HG02943 (cell line): Measurements from ENCODE around the gene SLC45A2.
"Not testable (repeated sequence)": the region's sequence is repeated elsewhere in the genome, so short reads cannot be mapped to it uniquely, and the experiment has no call there.

Source experiments
- ATAC-seq: cut with Tn5 transposase; IDR thresholded peaks from one replicate; pipeline ENCODE4 v1.9.1; 2021; ENCODE audit warnings: mild to moderate bottlenecking, low read depth, moderate library complexity; ENCODE audit not compliant: unreplicated experiment

The SLC45A2 gene

DNA sequence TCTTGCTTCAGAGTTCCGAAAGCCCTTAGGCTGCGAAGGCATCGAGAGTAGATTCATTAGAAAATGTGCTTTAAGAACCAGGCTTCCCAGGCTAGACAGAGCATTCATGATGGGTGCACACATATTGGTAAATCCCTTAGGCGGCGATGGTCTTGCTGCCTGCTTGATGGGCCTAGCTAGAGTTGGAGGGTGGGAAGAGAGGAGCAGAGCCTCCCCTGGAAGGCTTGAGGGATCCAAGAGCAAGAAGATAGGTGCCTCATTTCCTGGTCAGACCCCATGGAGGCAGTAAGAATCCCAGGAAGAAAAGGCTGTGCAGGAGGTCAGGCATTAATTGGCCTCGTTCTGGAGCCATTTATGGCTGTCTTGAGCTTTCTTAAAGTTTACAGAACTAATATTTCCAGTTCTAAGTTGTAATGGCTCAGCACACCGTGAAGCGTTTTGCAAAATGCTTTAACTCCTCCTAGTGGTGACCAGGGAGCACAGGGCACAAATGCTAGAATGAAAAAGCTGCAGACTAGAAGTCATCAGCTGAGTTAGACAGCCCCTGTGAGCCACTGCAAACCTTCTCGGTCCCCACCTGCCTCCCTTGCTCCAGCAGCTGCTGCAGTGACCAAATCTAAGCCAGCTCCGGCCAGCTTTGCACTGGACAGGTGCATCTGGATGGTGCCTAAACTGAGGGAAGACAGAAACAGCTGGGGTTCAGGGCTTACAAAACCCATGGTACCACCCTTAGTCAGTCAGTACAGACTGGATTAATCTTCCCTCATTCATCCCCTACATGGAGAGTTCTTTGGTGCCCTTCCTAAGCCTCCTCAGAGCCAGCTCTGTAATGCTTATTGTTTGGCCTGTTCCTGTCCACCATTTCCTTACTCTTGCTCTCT, 14.7 kb downstream of the SLC45A2 start:
- ATAC-seq, result peak; percentile 67

DNA sequence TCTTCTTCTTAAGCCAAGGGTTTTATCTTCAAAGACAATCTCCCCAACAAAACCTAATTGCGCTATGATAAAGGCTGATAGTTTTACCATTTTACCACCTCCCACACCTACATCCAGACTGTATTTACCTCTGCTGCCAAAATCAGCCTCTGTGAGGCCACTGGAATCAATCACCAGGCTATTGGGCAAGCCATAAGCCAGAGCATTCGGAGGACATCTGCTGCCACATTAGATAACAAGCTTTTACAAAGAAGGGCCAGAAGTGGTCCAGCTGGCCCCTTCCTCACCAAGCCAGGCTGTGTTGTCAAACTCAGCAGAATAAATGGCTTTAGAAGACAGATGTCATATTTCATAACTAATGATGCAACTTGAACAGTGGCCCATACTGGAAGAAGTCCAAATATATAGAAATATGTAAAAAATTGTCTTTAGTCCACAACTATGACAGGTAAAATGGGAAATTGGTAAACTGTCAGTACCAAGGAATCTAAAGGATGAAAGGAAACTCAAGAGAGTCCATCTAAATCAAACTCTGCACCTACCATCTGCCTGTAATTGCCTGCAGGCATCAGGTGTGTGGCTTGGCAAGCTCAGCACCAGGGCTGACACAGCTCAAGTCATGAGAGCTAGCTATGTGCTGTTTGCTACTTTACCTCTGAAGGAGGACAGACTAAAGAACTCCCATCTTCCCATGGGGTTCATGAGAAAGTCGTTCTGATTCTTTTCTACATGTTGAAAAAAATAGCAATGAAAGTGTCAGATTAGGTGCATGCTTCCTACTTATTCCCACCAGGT, 16.1 kb downstream of the SLC45A2 start:
- no peak for ATAC-seq

DNA sequence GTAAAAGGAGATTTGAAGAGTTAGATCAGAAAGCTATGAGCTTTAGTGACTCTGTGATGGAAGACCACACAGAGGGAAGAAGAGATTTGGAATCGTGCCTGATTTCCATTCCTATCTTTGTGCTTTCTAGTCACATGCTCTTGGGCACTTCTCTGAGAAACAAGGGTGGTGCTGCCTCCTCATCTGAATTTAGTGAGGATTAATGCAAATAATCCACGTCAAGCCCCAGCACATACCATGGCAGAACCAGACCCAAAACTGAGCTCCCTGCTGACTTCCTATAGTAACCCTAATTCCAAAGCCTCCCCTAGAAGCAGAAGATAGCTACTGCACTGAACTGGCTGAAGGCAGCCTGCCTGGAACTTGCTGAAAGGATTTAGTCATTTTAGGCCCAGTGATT, 17.7 kb downstream of the SLC45A2 start:
- ATAC-seq, result no peak

DNA sequence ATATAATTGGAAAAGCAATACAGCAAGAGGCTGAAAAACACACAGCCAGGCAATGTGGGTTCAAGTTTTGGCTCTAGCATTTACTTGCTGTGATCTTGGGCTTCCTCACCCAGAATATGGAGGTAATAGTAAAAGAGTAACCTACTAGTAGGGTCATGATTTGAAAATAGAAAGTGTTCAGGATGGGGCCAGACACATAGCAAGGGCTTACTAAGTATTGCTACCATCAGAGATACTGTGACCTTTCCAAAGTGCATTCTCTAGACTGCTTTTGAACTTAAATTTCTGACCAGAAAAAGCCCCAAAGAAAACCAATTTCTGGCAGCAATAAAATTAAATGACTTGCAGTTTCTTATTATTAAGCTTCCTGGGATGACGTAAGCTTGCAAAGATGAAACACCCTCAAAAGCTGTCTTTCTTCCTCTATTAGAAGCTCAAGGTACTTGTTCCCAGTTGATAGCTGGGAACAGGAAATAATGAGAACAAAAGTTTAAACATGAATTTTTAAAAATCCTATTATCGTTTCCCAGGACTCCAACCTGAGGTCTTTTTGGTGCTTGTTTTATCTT, 20.3 kb downstream of the SLC45A2 start:
- no peak for ATAC-seq

DNA sequence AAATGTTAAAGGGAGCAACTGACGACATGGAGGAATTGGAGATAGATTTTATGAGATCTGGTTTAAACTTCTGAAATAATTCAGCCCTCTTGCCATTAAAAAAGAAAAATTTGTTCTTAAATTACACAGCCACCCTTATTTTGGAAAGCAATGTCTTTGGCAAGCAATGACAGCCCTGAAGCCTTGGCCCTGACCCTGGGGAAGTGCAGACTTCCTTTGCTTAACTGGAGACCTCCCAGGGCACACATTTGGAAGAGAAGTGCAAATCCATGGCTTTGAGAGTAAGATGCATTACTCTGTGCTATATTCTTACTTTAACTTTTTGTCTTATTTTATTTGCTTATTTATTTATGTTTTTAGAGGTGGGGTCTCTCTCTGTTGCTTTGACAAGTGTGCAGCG, 26.3 kb downstream of the SLC45A2 start:
- ATAC-seq, result no peak

DNA sequence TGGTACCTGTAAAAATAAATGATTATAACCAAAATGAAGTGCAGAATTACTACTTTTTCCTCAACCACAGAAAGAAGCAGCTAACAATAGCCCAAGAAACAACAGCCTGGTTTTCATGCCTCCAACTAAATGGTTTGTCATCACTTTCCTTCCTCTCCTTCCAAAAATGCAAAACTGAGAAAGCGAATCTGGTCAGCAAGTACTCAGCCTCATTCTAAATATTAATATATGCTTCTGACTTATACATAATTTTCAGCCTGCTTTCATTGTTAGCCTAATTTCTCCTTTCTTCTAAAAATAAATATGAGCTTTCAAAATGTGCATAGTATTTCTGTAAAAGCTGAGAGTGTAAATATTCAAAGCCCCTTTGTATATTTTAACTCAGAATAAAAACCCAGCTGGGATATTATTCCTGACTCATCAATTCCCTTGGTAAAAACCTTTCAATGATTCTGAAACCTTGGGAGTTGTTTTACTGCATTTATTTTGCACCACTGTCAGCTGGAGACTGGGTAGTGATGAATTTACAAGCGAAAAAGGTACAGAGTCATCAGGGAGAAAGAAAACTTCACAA, 26.8 kb downstream of the SLC45A2 start:
- ATAC-seq, result no peak

DNA sequence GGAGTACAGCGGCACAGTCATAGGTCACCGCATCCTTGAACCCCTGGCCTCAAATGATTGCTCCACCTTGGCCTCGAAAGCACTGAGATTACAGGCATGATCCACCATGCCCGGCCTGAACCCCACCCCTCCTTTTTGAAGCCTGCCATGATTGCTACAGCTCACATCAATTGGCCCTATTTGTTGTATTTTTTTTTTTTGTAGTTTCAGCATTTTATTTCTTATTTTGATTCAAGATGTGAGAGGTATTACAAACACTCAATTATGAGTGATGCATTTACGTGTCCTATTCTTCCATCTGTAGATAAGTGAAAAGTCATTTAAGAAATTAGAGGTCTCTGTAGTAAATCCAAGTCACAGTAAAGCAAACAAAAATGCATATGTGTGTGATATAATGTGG, 32.3 kb downstream of the SLC45A2 start:
- not testable (repeated sequence) for ATAC-seq

DNA sequence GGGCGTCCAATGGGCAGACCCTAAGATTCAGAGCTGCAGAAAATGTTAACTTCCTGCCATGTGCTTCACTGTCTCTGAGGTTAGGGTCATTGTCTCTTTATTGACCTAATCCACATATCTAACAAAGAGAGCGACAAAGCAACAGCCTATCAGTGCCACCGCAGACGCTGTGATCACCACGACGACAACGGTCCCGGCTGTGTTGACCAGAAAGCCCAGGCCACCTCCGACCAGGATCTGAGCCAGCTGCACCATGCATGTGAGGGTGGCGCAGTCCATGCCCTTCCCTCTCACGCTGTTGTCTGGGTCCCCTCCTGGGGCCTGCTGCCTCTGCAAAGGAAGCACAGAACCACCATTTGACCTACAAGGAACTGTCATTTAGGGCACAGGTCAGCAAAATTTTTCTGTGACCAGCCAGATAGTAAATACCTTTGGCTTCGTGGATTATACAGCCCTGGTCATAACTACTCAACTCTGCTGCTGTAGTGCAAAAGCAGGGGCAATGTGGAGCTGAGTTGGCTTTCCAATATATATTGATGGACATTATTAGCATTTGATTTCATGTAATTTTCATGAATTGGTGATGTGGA, 39.9 kb downstream of the SLC45A2 start:
- no peak for ATAC-seq

DNA sequence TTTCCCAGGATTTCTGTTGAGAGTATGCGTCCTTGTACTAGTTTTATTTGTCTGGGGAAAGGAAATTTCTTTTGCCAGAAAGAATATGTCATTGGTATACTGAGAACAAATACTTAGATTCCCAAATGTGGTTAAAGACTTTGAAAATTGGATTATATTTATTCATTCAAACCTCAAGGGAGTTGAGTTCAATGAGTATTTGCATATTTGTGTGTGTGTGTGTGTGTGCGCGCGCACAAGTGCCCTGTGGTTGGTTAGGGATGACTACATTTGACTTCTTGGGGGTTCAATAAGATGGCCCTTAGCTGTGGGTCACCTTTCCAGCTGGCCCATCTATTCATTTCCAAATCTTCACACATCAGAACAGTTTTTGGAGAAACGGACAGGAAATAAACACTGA, 43.4 kb downstream of the SLC45A2 start:
- ATAC-seq, result no peak

DNA sequence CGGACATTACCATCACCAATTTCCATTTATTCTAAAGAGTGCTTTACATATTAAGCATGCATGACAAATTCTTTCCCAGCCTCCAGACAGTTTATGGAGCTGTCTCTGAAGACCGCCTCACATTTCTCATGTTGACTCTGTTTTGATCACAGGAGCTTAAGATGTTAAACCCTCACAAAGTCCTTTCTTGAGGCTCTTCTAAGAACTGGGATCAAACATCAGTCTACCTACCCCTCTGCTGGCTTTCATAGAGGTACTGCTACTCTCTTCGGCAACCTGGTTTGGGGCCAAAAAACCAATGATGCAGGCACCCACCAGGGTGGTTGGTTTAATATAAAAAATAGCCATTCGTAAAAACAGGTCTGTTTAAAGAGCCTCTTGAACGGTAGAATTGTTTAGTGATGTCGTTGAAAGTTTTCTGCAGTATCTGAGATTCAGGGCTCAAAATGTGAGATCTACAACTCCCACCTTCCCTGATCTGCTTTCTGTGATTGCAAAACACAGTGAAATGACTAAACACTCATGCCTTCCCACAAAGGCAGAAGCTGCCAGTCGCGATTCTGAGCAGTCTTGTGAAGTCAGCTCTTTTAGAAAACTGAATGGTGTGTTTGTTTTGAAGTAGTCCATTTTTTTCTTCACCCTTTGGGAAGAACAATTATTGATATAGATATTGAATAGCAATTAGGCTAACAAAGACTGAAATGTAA, 44.8 kb downstream of the SLC45A2 start:
- ATAC-seq, result no peak

DNA sequence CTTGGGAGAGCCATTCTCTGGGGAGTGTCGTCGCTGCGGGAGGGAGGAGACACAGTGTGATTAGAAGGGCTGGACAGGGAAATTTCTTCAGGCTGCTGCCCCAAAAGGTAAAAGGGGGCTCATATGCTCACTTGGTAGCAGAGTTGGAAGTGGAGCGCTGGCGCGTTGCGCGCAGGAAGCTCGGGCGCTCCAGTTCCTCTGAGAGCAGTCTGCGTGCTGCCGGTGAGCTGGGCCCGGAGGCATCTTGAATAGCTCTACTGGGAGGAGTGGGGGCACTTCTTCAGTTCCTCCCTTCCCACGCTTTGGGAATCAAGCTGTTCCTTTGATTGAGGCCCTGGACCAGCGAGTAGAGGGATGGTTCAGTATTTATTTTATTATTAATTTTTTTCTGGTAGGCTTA, 45.6 kb downstream of the SLC45A2 start:
- no peak for ATAC-seq

DNA sequence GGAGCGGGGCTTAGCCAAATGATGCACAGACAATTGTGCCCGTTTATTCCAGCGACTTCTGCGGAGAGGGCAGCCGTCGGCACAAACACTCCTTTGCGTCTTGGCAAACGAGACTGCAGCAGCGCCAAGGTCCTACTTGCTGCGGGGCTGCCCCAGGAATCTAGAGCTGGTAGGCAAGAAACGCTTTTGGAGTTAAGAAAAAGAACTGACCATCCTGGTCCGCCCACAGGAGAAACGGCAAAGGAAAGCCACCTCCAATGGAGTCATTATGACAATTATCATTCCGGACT, 46.0 kb downstream of the SLC45A2 start:
- ATAC-seq, result no peak

DNA sequence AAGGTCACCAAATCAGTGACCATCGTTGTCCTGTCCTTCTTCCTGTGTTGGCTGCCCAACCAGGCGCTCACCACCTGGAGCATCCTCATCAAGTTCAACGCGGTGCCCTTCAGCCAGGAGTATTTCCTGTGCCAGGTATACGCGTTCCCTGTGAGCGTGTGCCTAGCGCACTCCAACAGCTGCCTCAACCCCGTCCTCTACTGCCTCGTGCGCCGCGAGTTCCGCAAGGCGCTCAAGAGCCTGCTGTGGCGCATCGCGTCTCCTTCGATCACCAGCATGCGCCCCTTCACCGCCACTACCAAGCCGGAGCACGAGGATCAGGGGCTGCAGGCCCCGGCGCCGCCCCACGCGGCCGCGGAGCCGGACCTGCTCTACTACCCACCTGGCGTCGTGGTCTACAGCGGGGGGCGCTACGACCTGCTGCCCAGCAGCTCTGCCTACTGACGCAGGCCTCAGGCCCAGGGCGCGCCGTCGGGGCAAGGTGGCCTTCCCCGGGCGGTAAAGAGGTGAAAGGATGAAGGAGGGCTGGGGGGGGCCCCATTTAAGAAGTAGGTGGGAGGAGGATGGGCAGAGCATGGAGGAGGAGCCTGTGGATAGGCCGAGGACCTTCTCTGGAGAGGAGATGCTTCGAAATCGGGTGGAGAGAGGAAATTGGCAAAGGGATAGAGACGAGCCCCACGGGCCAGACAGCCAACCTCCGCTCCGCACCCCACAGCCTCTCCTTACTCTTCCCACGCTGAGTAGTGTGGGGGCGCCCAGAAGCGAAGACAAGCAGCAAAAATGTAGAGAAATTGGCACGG, 46.6 kb downstream of the SLC45A2 start:
- ATAC-seq, result no peak

DNA sequence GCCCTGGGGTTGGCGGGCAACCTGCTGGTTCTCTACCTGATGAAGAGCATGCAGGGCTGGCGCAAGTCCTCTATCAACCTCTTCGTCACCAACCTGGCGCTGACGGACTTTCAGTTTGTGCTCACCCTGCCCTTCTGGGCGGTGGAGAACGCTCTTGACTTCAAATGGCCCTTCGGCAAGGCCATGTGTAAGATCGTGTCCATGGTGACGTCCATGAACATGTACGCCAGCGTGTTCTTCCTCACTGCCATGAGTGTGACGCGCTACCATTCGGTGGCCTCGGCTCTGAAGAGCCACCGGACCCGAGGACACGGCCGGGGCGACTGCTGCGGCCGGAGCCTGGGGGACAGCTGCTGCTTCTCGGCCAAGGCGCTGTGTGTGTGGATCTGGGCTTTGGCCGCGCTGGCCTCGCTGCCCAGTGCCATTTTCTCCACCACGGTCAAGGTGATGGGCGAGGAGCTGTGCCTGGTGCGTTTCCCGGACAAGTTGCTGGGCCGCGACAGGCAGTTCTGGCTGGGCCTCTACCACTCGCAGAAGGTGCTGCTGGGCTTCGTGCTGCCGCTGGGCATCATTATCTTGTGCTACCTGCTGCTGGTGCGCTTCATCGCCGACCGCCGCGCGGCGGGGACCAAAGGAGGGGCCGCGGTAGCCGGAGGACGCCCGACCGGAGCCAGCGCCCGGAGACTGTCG, 47.3 kb downstream of the SLC45A2 start:
- ATAC-seq, result no peak

DNA sequence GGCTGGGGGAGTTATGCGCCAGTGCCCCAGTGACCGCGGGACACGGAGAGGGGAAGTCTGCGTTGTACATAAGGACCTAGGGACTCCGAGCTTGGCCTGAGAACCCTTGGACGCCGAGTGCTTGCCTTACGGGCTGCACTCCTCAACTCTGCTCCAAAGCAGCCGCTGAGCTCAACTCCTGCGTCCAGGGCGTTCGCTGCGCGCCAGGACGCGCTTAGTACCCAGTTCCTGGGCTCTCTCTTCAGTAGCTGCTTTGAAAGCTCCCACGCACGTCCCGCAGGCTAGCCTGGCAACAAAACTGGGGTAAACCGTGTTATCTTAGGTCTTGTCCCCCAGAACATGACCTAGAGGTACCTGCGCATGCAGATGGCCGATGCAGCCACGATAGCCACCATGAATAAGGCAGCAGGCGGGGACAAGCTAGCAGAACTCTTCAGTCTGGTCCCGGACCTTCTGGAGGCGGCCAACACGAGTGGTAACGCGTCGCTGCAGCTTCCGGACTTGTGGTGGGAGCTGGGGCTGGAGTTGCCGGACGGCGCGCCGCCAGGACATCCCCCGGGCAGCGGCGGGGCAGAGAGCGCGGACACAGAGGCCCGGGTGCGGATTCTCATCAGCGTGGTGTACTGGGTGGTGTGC, 48.0 kb downstream of the SLC45A2 start, which contains the start of gene RXFP3:
Gene RXFP3 (plus strand): TSS at position 6 of the 636 bp plus-strand sequence. CDS start 355 bp downstream, at position 361.
- no peak for ATAC-seq

DNA sequence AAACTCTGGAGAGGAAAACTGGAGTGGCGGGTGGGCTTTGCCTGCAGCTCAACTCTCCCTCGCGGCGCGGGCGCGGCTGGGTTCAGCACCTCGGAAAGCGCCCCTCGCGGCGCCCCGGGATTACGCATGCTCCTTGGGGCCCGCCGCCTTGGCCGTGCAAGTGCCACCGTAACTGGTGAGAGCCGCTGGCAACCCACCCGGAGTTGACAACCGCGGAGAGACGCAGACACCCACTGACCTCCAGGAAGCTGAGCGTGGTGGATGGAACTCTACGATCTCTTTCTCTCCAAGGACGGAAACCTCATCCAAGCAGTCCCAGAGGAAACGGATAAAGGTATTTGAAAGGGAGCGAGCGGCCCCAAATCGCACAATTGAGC, 48.5 kb downstream of the SLC45A2 start:
- no peak for ATAC-seq

DNA sequence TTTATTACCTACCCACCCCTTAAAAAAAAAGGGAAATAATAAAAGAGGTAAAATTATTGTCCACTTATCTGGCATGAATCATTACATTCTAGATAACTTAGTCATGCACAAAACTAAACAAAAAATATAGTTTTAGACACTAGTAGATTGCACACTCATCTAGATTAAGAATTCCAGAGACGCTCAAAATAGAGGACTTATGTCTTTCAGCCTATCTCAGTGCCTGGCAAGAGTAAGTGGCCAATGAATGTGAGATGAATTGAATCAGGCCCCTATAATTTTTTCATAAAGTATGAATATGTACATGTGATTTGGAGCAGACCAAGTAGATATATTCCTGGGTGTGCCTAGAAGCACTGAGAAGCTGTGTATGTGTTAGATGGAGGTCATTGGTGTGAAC, 50.3 kb downstream of the SLC45A2 start:
- ATAC-seq, result peak; percentile 26

DNA sequence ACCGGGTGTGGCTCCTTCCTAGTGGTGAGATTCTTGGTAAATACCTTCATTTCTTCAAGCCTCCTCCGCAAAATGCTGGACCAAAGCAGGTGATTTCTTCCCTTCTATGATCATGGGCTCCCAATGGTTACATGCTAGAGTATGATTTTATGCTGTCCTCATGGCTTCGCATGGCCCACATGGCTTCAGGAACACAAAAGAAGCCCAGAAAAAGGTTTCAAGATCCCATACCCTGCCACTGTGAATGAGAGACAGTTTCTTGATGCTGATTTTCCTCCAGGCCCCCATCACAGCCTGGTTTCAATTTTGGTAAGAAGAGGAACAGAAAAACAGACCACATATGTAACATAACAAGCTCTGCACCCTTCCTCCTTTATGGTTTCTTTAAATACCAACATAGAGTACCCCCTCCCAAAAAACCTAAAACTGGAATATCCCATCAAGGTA, 50.7 kb downstream of the SLC45A2 start:
- ATAC-seq, result peak; percentile 73
